22Rv1 (cell line): Measurements from ENCODE around the gene LRMDA.

Experiments used
- H3K27ac ChIP-seq: fragments of 450-650 bp; 2 replicates; pipeline ENCODE4 v1.5.1; 2017
- ZFX ChIP-seq: fragments of 450-650 bp; IDR thresholded peaks from 2 replicates; pipeline ENCODE4 v1.6.1; 2017; ENCODE audit warnings: antibody characterized with exemption, borderline replicate concordance
- TF ChIP-seq, protein P1 (sequence below): fragments of 450-650 bp; IDR thresholded peaks from 2 replicates; pipeline ENCODE4 v1.5.1; 2017; ENCODE audit warnings: mild to moderate bottlenecking

LRMDA gene

DNA sequence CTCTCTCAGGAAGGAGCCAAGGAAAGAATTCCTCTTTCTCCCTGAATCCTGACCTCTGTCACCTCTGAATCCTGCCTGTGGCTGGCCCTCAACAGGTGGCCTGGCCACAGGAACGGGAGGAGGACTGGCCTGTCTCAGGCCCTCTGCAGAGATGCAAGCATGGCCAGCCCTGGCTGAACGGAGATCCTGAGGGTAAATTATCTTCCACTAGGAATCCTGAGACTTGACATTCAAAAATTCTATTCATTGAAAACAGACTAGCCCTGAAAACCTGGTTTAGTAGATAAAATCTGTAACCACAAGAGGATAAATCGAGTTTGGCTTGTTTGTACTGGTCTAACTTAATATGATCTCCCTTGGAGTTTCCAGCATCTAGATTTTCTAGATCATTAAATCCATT lies 579.3 kb downstream of the LRMDA start:
- TF ChIP-seq, protein P1, sequence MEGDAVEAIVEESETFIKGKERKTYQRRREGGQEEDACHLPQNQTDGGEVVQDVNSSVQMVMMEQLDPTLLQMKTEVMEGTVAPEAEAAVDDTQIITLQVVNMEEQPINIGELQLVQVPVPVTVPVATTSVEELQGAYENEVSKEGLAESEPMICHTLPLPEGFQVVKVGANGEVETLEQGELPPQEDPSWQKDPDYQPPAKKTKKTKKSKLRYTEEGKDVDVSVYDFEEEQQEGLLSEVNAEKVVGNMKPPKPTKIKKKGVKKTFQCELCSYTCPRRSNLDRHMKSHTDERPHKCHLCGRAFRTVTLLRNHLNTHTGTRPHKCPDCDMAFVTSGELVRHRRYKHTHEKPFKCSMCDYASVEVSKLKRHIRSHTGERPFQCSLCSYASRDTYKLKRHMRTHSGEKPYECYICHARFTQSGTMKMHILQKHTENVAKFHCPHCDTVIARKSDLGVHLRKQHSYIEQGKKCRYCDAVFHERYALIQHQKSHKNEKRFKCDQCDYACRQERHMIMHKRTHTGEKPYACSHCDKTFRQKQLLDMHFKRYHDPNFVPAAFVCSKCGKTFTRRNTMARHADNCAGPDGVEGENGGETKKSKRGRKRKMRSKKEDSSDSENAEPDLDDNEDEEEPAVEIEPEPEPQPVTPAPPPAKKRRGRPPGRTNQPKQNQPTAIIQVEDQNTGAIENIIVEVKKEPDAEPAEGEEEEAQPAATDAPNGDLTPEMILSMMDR, result no peak
- no peak for TF ChIP-seq ZFX
- no peak overlapping the region for H3K27ac ChIP-seq

DNA sequence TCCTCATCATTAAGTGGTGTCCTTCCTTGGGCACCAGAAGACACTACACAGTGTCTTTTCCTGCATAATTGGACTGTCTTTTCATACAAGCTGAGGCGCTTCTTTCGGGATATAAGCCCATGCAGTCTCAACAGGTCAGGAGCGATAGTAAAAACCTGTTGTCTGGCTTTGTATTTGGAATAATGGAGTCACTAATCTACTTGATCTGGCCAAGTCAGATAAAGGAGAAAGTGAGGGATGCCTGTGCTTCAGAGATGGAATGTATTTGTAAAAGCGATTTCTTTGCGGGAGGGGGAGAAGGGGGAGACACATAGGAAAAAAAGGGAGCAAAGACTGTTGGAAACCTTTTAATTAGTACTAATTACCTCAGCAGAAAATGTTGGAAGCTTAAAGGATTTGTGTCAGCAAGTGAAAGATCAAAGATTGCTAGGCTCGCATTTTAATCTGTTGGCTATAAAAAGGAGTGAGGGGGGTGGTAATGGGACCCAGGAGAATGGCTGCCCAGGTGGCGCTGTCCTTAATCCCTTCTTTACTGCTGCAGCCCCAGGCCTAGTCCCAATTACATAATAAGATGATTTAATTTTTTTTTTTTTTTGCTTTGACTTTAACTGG lies 581.4 kb downstream of the LRMDA start:
- no peak overlapping the region for H3K27ac ChIP-seq
- no peak for TF ChIP-seq ZFX
- TF ChIP-seq, protein P1, result no peak

DNA sequence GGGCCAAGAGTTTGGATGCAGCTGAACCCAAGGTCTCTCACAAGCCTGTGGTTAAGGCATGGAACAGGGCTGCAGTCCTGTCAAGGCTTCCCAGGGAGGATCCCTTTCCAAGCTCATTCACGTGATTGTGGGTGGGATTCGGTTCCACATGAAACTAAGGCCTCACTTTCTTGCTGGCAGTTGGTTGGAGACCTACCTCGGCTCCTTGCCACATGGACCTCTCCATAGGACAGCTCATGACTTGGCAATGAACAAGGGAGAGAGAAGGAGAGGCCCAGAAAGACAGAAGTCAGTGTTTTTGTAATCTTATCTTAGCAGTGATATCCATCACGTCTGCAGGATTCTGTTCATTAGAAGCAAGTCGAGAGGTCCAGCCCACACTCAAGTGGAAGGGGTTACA lies 583.8 kb downstream of the LRMDA start:
- no peak overlapping the region for H3K27ac ChIP-seq
- TF ChIP-seq, protein P1, result no peak
- no peak for TF ChIP-seq ZFX

DNA sequence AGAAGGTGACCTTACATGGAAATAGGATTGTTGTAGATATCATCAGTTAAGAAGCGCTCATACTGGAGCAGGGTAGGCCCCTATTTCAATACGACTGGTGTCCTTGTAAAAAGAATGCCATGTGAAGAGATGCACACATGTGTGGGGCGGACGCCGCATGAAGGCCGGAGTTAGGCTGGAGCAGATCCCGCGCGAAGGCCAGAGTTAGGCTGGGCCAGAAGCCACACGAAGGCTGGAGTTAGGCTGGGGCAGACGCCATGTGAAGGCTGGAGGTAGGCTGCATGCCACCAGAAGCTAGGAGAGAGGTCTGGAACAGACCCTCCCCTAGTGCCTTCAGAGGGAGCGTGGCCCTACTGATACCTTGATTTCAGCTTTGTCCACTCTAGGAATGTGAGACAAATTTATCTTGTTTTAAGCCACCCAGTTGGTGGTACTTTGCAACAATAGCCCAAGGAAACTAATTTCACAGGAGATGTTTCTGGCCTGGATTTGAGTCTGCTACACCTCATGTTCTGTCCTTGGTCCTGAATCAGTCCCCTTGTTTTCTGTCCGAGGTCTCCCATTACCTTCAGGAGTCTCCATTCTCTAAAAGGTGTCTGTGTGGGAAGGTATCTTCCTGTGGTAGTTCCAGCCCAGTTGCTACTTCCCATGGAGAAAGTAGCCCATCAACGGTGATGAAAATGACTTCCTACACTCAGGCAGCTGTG lies 585.8 kb downstream of the LRMDA start:
- TF ChIP-seq ZFX, result no peak
- TF ChIP-seq, protein P1, result no peak

DNA sequence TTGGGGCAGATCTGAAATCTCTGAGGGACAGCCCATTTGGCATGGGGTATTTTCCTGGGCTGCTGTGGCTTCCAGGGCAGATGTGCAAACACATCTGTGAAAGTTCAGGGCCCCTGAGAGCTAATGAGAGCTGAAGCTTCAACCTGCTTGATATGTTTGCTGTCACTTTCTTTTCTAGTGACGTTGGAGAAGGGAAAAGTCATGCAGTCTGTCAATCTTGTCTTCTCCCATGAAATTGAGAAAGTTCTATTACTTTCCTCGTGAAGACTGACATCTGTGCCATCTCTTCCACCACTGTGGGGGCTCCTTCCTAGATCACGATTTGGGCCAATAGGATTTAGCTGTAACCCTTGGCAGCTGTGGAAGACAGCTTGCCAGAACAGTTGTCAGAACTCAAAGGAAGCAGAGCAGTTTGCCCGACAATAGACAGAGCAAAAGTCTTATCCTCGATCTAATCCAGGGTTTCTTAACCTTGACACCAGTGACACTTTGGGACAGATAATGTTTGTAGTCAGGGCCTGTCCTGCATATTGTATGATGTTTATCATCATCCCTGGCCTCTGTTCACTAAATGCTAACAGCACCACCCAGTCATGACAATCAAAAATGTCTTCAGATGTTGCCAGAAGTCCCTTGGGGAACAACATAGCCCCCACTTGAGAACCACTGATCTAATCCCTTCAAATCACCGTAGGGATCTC lies 586.5 kb downstream of the LRMDA start:
- no peak overlapping the region for H3K27ac ChIP-seq
- TF ChIP-seq, protein P1, result no peak
- no peak for TF ChIP-seq ZFX

More for the DNA sequence above, 585.8 kb downstream of the LRMDA start:
- H3K27ac ChIP-seq, result no peak overlapping the region

DNA sequence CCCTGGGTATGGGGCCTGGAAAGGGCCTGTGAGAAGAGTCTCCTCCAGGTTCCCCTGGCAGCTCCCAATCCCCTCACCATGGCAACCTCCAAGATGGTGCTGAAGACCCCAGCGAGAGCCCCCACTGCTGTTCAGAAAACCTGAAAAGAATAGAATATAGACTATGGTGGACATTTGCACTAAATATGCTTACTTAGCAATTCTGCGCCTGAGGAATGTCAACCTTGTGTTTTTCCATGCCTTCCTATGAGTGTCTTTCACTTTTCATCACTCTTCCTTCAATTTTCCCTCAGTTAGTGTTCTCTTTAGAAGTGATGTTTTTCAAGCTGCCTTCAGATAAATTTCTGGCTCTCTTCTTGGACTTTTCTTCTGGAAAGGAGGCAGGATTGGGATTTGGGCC lies 589.2 kb downstream of the LRMDA start:
- TF ChIP-seq, protein P1, result no peak
- no peak for TF ChIP-seq ZFX
- H3K27ac ChIP-seq, result no peak overlapping the region

DNA sequence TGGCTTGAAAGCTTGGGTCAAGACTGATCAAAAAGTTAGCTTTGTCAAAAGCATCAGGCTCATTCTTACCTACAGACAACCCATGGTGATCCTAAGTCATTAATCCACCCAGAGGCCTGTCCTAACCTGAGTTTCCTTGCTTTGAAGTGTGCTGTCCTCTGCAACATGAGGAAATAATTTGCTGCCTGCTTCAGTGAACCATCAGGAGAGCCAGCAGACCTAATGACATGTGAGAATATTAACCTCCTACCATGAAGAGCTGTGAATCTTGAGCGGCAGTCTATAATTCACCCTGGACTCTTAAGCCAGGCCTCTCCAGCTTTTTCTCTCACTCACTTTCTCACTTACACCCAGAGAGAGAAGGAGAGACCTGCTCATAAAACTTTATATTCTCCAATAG lies 590.0 kb downstream of the LRMDA start:
- no peak overlapping the region for H3K27ac ChIP-seq
- TF ChIP-seq ZFX, result no peak
- TF ChIP-seq, protein P1, result no peak
